PC-3 (cell line): ENCODE results near the gene SCN8A.
"Not testable (repeated sequence)": the region's sequence is repeated elsewhere in the genome, so short reads cannot be mapped to it uniquely, and the experiment has no call there.

Experiments
- CTCF ChIP-seq: fragments of 300-600 bp; sonication (generic); conservative IDR thresholded peaks from 2 replicates; pipeline ENCODE4 v1.5.1; 2017; ENCODE audit warnings: antibody characterized with exemption, low read depth, mild to moderate bottlenecking, low read length
- EZH2 ChIP-seq: fragments of 300-600 bp; sonication (generic); IDR thresholded peaks from one replicate; pipeline ENCODE4 v1.6.1; 2017; ENCODE audit warnings: antibody characterized with exemption, mild to moderate bottlenecking, low read length; ENCODE audit not compliant: unreplicated experiment
- EZH2phosphoT487 ChIP-seq: fragments of 300-600 bp; sonication (generic); IDR thresholded peaks from 2 replicates; pipeline ENCODE4 v1.6.1; 2018; ENCODE audit warnings: mild to moderate bottlenecking, antibody characterized with exemption, low read length, borderline replicate concordance

- not testable (repeated sequence) for TF ChIP-seq CTCF, EZH2, EZH2phosphoT487
Measured at GRCh38 chr12:51568271-51569032, 22.6 kb upstream of the SCN8A start.
